NCI-H1930 (cell line): ENCODE data around the gene SCAMP1.
"Not testable (repeated sequence)": the region's sequence is repeated elsewhere in the genome, so short reads cannot be mapped to it uniquely, and the experiment has no call there.

Source experiments
- DNase-seq, 2 experiments: peaks; one replicate each; lab custom pipeline; 2025; lab: John Stamatoyannopoulos, UW

SCAMP1 gene, protein sequence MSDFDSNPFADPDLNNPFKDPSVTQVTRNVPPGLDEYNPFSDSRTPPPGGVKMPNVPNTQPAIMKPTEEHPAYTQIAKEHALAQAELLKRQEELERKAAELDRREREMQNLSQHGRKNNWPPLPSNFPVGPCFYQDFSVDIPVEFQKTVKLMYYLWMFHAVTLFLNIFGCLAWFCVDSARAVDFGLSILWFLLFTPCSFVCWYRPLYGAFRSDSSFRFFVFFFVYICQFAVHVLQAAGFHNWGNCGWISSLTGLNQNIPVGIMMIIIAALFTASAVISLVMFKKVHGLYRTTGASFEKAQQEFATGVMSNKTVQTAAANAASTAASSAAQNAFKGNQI

DNA sequence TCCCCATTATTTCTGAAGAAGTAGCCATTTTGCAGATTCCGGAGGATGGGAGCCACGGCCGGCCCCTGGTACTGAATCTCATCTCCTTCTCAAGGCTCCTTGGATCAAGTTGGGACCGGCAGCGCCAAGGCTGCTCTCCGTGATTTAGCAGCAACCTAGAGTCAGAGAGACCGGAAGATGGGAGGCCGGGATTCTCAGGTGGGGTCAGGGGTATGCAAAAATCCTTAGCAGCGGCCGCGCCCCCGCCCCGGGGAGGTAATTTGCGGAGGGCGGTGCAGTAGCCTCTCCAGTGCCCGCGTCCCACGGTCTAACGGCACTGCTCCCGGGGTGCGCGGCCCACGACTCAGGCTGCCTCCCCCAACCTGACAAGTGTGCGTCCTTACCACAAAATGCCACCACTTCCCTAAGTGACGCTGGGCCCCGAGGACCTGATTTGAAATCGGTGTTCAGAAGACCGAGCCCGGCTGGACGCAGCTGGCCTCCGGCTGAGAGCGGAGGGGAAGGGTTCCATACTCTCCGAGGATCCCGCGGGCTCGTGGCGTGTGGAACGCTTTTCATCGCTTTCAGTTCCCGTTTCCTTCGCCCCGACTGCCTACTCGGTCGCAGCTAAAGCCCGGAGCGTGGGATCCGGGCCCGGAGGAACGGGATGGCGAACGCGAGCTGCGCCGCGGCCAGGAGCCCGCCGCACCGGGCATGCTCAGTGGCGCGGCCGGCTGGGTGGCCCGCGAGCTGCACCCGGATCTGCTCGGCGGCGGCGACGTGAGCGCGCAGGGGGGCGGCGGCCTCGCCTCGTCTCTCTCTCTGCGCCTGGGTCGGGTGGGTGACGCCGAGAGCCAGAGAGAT, at the start of gene SCAMP1:
Gene SCAMP1 (plus strand): TSS at position 787 of the 843 bp plus-strand sequence. CDS start 55 bp downstream, at position 842.
- peak; percentile 60 to 83 for DNase-seq

DNA sequence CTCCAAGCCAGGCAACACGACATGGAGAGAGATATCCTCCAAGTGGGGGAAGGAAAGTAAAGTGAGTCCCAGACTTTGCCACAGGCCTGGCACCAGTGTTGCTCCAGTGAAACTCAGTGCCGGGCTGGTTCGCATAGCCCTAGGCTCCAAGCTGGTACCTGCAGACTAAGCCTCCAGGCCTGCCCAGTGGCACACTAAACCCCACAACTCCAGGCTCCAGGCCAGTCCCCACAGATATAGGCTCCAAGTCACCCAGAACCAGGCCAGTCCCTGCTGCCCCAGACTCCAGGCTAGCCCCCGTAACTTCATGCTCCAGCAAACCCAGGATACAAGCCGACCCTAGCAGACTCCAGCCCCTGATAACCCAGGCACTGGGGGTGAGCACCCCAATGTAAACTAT, 42.9 kb upstream of the SCAMP1 start:
- no peak for DNase-seq

DNA sequence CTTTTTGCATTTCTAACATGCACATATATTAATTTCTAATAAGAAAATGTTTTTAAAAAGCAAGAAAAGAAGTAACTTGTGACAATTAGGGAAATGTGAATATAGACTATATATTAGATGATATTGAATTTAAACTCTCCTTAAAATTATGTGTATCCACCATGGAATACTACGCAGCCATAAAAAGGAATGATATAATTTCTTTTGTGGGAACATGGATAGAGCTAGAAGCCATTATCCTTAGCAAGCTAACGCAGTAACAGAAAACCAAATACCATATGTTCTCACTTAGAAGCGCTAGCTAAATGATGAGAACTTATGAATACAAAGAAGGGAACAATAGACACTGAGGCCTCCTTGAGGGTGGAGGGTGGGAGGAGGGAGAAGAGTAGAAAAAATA, 42.1 kb upstream of the SCAMP1 start:
- DNase-seq = no peak

DNA sequence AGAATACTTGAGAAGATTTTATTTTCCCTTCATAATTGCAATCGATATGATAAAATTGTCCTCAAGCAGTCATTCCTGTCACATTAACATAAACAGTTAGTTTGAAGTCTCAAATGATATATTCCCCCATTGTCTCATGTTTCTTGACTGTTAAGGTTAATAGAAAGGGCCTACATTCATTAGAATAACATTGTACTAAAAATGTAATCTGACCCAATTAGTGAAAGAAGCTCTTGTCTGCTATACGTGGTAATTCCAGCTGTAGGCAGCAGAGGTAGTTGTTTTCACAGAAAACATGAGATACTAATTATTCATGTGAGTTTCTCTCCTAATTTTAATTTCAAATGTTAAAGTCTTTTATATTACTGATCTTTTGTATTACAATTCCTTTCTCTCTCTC, 40.0 kb upstream of the SCAMP1 start:
- no peak for DNase-seq

DNA sequence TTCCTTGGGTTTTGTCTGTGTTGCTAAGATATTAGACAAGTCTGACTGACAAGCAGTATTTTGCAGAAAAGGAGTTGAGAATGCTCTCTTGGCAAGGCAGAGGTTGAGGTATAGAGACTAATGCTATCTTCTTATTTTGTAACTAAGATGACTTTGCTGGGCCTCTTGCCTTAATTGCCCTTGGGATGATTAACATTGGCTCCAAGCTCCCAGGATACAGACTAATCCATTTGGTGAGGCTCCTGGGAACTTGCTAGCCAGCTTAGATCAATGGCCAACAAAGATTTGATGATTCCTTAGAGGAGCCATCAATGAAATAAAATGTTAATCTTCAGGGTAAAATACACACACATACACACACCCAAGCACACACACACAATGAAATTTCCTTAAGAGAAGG, 37.2 kb upstream of the SCAMP1 start:
- DNase-seq = no peak

DNA sequence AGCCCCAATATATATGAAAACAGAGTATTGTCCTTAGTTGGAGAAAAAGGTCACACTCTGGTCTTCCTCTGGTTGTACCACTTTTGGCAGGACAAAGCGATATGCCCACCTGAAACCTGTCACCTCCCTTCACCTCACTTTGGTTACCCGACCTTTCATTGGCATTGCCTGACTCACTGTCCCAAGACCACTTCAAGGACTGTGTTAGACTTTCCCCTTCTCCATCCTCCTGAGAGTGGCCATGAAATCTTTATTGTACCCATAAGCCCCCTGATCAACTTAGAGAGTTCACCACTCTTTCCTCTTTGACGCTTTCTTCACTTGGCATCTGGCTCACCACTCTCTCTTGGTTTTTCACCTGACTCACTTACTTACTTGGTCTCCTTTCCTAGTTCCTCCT, 33.5 kb upstream of the SCAMP1 start:
- no peak for DNase-seq

DNA sequence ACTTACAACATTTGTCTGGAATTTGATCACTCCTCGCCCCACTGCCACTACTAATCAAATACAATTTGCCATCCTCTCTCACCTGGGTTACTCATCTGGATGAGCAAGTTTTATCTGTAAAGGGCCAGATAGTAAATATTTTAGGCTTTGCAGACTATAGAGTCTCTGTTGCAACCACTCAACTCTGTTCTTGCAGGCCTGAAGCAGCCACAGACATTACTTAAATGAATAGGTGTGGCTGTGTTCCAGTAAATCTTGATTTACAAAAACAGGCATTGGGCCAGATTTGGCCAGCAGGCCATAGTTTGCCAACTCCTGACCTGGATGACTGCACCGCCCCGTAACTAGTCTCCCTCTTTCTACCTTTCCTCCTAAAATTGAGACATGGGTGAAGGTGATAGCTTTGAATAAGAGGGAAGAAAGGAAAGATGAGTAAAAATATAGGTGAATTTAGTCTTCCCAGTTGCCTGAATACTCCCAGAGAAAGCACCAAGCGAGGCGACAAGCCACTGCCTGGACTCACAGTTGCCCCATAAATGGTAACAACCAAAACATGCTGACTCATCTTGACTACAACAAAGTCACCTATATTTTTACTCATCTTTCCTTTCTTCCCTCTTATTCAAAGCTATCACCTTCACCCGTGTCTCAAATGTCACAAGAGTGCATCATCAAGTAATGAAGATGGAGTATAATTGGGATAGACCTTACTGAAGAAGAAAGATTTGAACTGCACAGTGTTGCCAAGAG, 32.5 kb upstream of the SCAMP1 start:
- no peak for DNase-seq

DNA sequence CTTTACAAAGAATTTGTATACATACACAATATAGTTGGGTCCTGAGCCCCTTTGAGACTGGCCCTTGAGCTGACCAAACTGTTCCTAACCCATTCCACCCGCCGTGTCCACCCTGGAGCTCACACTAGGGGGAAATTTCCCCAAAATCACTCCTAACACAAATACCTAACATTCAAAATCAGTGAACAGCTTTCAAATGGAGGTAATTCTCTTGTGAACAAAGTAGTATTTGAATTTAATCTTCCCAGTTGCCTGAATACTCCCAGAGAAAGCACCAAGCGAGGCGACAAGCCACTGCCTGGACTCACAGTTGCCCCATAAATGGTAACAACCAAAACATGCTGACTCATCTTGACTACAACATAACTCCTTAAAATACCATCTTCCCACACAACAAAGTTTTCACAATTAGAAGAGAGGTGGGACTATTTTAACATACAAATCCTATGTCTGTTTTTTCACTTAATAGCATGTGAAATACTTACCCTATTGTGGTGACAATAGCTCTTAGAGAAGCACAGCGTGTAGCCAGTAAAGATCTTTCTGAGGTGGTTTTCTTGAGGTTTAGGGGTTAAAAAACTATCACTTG, 31.7 kb upstream of the SCAMP1 start:
- no peak for DNase-seq

DNA sequence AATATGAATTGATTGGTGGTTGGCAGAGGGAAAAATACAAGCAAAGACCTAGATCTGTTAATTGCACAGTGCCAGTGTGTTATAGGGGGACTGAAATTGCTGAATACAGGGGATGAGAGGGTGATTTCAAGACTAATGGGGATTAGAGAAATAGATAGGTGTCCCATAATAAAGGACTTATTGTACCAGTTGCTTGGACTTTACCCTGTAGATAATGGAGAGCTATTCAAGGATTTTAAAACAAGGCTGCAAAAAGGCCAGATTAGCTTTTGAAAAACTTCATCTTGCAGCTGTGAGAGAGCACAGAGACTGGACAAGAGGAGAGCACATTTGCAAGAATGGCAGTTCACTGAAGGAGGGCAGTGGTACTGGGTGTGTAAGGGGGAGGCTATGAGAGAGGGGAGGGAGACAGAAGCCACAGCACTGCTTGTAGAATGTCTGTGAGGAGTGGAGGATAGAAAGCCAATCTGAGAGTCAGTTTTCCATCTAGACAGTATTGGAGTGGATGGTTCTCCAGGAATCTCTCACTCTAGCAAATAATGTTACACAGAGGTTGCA, 28.8 kb upstream of the SCAMP1 start:
- DNase-seq = no peak

DNA sequence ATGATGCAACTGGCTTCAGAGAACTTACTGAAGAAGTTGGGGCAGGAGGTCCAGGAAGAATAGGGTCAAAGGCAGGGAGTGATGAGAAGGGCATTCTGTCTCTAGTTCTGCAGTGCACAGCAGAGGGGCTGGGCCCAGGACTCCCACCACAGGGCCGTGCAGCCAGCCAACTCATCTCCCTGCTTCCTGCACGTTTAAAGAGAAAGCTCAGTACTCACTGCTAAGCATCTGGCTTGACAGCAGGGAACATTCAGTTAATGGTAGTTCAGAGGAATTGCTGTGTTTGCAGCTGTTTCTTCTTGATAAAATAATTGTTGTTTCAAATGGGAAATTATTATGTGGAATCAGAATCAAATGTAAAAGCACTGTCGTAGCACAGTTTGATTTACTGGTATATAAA, 25.6 kb upstream of the SCAMP1 start:
- no peak for DNase-seq

DNA sequence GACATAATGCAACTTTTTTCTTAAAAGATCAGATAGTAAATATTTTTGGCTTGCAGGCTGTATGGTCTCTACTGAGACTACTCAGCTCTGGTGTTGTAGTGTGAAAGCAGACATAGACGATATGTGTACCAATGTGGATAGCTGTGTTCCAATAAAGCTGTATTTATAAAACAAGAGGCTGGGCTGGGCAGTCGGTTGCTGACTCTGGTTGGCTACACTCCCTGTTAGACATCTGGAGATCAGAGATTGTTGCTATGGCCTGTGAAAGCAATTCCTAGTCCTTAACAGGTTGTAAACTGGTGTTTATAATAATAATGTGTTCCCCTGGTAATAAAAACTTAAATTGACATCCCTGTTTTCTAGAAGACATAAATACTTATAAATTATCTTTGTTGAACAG, 24.4 kb upstream of the SCAMP1 start:
- no peak for DNase-seq

DNA sequence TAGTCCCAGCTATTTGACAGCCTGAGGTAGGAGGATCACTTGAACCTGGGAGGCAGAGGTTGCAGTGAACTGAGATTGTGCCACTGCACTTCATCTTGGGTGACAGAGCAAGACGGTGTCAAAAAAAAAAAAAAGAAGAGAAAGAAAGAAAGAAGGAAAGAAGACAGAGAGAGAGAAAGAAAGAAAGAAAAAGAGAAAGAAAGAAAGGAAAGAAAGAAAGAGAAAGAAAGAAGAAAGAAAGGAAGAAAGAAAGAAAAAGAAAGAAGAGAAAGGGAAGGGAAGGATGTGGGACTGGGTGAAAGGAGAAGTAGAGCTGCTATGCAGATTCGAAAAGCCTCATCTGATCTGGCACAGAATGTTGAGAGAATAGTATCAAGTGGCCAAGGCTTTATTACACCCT, 23.7 kb upstream of the SCAMP1 start:
- DNase-seq = no peak

DNA sequence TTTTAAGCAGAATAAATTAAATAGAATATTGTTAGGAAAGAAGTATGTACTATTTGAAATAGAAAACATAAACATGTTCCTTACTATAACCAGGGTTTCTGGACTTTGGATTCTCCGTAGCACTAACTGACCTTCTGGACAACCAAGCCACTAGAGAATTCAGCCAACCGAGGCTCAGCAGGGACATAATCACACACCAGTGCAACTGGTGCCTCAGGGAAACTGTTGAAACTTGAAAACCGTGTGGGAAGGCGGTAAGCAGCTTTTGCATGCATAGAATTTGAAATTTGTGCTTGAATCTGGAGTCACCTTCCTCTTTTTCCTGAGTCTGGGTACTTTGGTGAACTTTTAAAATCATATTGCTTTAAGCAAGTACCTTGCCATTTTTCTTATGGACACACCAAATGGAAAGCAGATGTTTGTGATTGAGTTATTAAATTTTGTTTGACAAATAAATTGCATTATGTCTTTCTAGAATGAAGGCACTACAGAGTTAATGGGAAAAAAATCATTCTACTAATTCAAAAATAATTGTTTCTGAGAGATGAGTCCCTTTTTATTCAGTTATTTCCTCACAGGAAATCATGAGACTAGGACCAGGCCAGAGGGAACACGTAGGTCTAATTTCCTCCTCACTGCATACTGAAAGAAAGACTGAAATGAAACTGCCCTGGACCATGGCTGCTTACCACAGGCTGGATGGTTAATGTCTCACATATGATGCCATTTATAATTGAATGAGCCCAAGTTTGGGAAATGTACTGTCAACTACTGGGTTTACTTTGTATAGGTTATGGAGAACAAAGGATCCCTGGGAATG, 20.6 kb upstream of the SCAMP1 start:
- no peak for DNase-seq

DNA sequence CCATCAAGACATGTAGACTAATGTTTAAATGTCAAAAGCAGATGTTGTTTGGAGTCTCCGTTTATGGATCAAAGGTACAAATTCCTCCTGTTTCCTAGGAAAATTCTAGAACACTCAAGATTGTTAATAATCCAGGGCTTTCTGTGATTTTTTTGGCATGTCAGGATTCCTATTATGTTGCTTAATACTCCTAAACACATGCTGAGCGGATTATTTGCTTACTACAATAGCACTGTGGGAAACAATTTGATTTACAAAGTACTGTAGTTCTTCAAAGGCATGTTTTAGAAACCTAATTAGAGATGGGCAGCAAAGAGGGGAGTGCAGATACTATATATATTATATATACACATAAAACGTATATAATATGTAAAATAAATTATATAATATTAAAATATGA, 19.0 kb upstream of the SCAMP1 start:
- no peak for DNase-seq

DNA sequence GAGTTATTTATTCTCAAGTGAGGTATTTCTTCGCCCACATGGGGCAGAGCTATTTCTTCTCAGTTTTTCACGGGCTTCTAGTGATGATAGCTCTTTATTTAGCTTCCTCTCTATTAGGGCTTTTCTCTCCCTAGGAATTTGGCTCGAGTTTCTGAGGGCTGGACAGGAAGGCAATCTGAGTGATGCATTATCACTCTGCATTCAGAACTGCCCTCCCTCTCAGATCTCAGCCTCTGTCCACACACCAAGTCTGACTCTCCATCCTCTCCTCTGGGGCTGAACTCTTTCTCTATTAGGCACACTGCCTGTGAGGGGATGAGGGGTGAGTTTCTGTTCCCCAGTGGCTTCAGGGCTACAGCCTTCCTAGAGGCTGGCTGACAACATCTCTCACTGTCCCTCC, 14.9 kb upstream of the SCAMP1 start:
- no peak for DNase-seq

DNA sequence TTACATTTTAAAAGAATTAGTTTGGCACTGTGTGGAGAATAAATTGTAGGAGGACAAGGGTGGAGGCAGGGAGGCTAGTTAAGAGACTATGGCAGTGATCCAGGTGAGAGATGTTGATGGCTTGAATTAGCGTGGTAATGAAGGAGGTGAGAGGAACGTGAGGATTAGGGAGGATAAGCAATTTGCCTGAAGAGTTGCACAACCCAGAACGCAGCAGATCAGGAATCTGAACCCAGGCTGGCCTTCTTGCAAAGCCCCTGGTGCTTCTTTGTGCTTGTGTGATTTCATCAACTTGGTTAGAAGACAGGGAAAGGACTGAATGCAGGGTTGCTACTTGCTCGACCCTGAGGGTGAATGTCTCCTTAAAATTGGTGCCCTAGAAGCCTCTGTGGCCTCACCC, 6.9 kb upstream of the SCAMP1 start:
- no peak for DNase-seq

DNA sequence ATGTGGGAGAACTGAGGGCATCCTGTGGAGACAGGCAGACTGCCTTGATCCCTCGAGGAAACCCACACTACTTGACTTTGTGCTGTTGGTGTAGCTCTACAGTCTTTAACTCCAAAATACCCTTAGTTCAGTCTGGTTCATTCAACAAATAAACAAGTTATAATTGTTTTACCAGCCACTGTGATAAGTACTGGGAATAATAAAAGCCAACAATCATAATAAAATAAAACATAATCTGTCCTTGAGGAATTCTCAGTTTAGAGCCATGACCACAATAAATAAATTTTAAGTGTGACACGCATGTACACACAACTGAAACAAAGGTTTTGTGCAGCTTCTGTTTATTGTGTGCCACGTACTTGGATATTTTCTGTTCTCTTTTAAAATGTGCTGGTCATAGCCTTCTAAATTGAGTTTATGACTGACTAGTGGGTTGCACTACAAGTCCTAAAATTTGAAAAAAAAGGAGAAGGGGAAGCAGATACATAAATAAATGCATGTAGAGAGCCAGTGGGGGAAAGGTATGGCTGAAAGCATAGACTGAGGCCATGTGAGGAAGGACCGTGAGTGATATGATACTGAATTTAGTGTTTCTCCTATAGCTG, 6.2 kb upstream of the SCAMP1 start:
- no peak for DNase-seq

DNA sequence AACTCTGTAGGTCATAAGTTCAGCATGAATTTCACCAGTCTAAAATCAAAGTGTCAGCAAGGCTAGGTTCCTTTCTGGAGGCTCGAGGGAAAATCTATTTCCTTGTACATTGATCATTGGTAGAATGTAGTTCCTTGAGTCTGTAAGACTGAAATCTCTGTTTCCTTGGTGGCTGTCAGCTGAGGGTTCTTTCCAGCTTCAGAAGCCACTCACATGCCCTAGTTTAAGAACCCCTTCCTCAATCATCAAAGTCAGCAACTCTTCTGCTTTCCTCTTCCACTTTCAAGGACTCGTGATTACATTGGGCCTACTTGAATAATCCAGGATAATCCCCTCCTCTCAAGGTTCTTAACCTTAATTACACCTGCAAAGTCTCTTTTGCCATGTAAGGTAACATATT, 4.9 kb upstream of the SCAMP1 start:
- no peak for DNase-seq

DNA sequence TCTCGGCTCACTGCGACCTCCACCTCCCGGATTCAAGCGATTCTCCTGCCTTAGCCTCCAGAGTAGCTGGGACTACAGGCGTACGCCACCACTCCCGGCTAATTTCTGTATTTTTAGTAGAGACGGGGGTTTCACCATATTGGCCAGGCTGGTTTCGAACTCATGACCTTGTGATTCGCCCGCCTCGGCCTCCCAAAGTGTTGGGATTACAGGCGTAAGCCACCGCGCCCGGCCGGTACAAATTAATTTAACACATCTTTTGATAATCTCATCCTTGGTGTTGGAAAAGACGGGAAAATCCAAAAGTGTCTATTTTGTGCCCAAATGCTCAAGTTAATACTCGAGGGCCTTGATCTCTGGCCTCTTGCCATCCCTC, 974 bp upstream of the SCAMP1 start:
- not testable (repeated sequence) for DNase-seq

DNA sequence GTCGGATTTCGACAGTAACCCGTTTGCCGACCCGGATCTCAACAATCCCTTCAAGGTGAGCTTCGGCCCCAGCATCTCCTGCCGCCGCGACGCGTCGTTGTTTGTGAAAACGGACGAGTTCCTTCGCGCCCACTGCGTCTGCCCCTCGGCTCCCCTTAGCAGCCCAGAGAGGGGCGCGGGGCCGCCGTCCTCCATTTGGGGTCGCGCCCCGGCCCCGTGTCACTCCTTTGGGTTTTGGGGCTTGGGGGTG, 182 bp downstream of the SCAMP1 start:
- DNase-seq = no peak
